Measurements from ENCODE around the gene FBXO21. TPM values are rescaled to one million over a fixed set of nuclear protein-coding genes. Genes with fewer than 3 reads are reported as not detected.

FBXO21 gene
- total and polyA plus RNA-seq, 2 of the 4 experiments (the other 2 are of a cell fraction), result 43.6 to 56.6 TPM

DNA sequence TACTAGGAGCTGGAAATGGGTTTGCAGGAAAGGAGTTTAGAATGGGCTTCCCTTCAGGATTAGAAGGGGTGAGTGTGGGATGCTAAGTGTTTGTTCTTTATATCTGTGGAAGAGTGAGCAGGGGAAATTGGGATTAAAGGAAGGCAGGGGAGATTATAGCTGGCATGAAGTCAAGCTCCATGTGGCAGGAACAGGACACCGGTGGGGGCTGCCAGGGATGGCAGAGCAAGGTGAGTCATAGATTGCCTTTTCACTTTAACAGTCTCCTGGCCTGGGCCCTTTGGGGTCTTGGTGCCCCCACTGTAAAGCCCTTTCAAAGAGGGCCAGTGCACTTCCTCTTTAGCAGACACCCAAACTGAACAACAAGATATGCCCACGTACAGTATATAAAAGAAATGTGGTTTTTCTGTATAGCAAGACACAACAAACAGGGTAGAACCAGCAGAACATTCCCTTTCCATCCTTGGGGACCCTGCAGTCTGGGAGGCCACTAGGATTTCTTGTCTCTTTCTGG is 23.1 kb upstream of the FBXO21 start:
- no peak for DNase-seq
- H3K23ac ChIP-seq (ENCODE audit: low read depth, low read length), result no peak overlapping the region
- H3K14ac ChIP-seq (replicated peaks; ENCODE audit: low read depth, low read length), result no peak overlapping the region
- no peak overlapping the region for H2BK5ac ChIP-seq (ENCODE audit: low read depth, low read length, poor library complexity, severe bottlenecking)
- no peak for ATAC-seq (ENCODE audit: low read depth)
- no peak overlapping the region for H4K91ac ChIP-seq (ENCODE audit: insufficient read depth, low read depth, low read length)
- H3K56ac ChIP-seq (ENCODE audit: extremely low read depth, insufficient read depth, low read length), result no peak overlapping the region
- no peak overlapping the region for H4K8ac ChIP-seq (ENCODE audit: low read depth in 2 of 2, low read length in 2 of 2)
- H3K27ac ChIP-seq (ENCODE audit: insufficient read depth, low read length), result no peak overlapping the region
- H2BK120ac ChIP-seq (ENCODE audit: low read depth, low read length), result no peak overlapping the region
- H2AK5ac ChIP-seq (ENCODE audit: low read depth, low read length), result no peak overlapping the region
- intact Hi-C loops (cut with micrococcal nuclease), result loop anchor here (2.0 kb wide), 1 partner anchor 375 kb away; no protein-coding TSS in a partner anchor
- peaks cover 6% of the 10 kb centered on the region; the same call in 1 of the 2 replicates for H3K27me3 ChIP-seq (ENCODE audit: control insufficient read depth, insufficient read depth, low read length)
- H2AFZ ChIP-seq (replicated peaks; ENCODE audit: low read length, poor library complexity), result no peak overlapping the region
- no TSS peak for BruUV-seq (replicated peaks)
- no peaks in the 10 kb centered on the region for H3K4me1 ChIP-seq (ENCODE audit: control insufficient read depth, insufficient read depth, low read length)
- H3K9ac ChIP-seq (ENCODE audit: low read depth, low read length), result no peak overlapping the region
- H2BK15ac ChIP-seq (ENCODE audit: low read depth, low read length), result no peak overlapping the region
- no peak for TF ChIP-seq CEBPB (IDR thresholded peaks at IDR 0.05; ENCODE audit: low read depth, low read length)
- TF ChIP-seq POLR2A (IDR thresholded peaks at IDR 0.05; ENCODE audit: low read depth, low read length), result no peak
- TF ChIP-seq MAZ (IDR thresholded peaks at IDR 0.05; ENCODE audit: borderline replicate concordance, low read depth, low read length), result no peak
- TF ChIP-seq, protein P1, sequence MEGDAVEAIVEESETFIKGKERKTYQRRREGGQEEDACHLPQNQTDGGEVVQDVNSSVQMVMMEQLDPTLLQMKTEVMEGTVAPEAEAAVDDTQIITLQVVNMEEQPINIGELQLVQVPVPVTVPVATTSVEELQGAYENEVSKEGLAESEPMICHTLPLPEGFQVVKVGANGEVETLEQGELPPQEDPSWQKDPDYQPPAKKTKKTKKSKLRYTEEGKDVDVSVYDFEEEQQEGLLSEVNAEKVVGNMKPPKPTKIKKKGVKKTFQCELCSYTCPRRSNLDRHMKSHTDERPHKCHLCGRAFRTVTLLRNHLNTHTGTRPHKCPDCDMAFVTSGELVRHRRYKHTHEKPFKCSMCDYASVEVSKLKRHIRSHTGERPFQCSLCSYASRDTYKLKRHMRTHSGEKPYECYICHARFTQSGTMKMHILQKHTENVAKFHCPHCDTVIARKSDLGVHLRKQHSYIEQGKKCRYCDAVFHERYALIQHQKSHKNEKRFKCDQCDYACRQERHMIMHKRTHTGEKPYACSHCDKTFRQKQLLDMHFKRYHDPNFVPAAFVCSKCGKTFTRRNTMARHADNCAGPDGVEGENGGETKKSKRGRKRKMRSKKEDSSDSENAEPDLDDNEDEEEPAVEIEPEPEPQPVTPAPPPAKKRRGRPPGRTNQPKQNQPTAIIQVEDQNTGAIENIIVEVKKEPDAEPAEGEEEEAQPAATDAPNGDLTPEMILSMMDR (conservative IDR thresholded peaks at IDR 0.05; ENCODE audit: low read depth, low read length), result no peak
- no peak for TF ChIP-seq MAFK (IDR thresholded peaks at IDR 0.05; ENCODE audit: low read depth, low read length)
- no peak for TF ChIP-seq SMC3 (IDR thresholded peaks at IDR 0.05; ENCODE audit: low read depth, low read length)
- TF ChIP-seq, protein P2, sequence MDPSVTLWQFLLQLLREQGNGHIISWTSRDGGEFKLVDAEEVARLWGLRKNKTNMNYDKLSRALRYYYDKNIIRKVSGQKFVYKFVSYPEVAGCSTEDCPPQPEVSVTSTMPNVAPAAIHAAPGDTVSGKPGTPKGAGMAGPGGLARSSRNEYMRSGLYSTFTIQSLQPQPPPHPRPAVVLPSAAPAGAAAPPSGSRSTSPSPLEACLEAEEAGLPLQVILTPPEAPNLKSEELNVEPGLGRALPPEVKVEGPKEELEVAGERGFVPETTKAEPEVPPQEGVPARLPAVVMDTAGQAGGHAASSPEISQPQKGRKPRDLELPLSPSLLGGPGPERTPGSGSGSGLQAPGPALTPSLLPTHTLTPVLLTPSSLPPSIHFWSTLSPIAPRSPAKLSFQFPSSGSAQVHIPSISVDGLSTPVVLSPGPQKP (IDR thresholded peaks at IDR 0.05; ENCODE audit: borderline replicate concordance, low read depth, low read length), result no peak
- TF ChIP-seq RCOR1 (IDR thresholded peaks at IDR 0.05; ENCODE audit: insufficient replicate concordance, low read length), result no peak
- TF ChIP-seq CHD1 (IDR thresholded peaks at IDR 0.05; ENCODE audit: low read depth, low read length), result no peak
- TF ChIP-seq, protein P3, sequence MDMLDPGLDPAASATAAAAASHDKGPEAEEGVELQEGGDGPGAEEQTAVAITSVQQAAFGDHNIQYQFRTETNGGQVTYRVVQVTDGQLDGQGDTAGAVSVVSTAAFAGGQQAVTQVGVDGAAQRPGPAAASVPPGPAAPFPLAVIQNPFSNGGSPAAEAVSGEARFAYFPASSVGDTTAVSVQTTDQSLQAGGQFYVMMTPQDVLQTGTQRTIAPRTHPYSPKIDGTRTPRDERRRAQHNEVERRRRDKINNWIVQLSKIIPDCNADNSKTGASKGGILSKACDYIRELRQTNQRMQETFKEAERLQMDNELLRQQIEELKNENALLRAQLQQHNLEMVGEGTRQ (IDR thresholded peaks at IDR 0.05; ENCODE audit: low read depth, low read length), result no peak
- no peak overlapping the region for H2AK9ac ChIP-seq (replicated peaks; ENCODE audit: low read depth, low read length, poor library complexity)
- no peak overlapping the region for H3K4ac ChIP-seq (ENCODE audit: low read depth, low read length)
- in situ Hi-C loops (cut with MboI; ENCODE audit: low sequenced_read_pairs), result loop anchor here (5.0 kb wide), 1 partner anchor 624 kb away; no protein-coding TSS in a partner anchor
- H3K4me2 ChIP-seq (ENCODE audit: low read depth, low read length), result no peak overlapping the region
- no peaks in the 10 kb centered on the region for H3K36me3 ChIP-seq (ENCODE audit: control insufficient read depth, insufficient read depth, low read length)
- no CpG with 5 or more reads among the region's 2 CpGs for WGBS, 2 experiments (ENCODE audit: extremely low coverage in 2 of 2, insufficient read length in 1 of 2)
- H3K9me1 ChIP-seq (ENCODE audit: insufficient read depth, low read length), result no peaks in the 10 kb centered on the region
- H3K79me1 ChIP-seq (ENCODE audit: low read depth in 1 of 2, low read length in 2 of 2), result no peaks in the 10 kb centered on the region
- POLR2A ChIA-PET (ENCODE audit: unreplicated experiment), result no interaction called here
- no peak overlapping the region for H3K18ac ChIP-seq (ENCODE audit: low read depth, low read length)
- dilution Hi-C loops (cut with HindIII; ENCODE audit: low sequenced_read_pairs, unreplicated experiment), result no loop called here
- no peaks in the 10 kb centered on the region for H4K20me1 ChIP-seq (ENCODE audit: insufficient read depth, low read length)
- H2BK20ac ChIP-seq (ENCODE audit: low read depth, low read length), result no peak overlapping the region
- no peaks in the 10 kb centered on the region for H3K9me3 ChIP-seq (ENCODE audit: control insufficient read depth, insufficient read depth, low read length)
- CTCF ChIA-PET, result interaction anchor here (2.3 kb wide), 1 partner anchor 624 kb away, joined by 8 read pairs; no protein-coding TSS in a partner anchor
- no peak overlapping the region for H4K5ac ChIP-seq (ENCODE audit: low read depth, low read length)
- H3K4me3 ChIP-seq (ENCODE audit: insufficient read depth, low read depth, low read length), result no peak overlapping the region
